GM21367 (cell line): ENCODE data around the gene CSRNP3.

ENCODE experiments used
- ATAC-seq: cut with Tn5 transposase; IDR thresholded peaks from one replicate; pipeline ENCODE4 v1.9.1; 2021; ENCODE audit not compliant: unreplicated experiment

CSRNP3 gene

DNA sequence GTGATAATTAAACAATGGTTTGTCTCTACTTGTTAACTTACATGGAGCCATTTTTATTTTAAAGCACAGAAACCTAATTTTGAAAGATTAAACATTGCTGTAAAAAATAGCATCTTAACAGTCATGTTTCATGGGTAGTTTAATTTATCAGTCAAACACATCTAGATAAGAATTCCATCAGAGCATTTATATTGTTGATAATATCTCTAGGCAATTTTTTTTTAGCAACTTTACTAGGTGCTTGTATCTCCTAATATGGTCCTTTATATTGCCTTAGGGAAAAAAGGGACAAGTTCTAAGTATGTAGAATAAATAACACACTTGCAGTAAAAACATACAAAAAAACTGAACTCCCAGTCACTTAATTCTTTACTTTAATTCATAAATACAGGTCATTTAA lies 863 bp downstream of the CSRNP3 start:
- no peak for ATAC-seq

DNA sequence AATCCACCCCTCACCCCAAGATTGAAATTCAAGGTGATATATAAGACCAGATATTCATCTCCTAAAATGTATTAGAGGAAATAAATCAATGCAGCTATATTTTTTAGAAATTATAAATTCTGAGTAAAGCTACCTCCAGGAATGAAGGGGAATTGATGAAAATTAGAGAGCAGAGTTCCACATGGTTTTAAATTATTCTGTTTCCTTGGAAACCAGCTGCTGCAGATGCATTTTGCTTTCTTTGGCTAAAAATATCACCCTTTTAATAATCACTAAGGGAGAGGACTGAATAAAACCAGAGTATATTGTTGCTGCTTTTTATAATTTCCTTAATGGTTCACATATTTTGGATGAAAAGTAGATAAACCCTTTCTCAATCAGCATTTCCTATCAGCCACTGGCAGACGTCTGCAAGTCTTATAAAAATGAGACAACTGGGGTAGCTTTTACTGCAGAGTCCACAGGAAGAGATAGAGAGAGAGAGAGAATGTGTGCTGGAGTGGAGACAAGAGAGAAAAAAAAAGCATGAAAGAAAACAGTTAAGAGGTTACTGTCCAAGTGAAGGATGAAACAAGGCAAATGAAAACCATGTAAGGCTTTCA lies 2.0 kb downstream of the CSRNP3 start:
- no peak for ATAC-seq

DNA sequence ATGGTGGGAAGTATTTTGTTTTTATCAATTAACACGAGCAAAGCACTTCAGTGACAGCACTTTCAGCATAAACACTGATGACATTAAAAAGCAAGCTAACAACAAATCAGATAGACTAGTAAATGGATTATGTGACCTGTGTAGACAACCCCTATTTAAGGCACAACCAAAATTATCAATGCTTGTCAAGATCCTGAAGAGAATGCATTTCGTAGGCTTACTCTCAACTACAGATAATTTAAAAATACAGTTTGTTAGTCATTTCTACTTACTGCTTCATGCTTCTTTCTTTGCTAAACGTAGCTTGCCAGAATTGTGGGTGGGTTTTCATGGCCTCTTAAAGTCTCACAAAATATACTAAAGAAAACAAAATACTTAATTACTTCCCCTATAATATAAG lies 3.4 kb downstream of the CSRNP3 start:
- no peak for ATAC-seq

DNA sequence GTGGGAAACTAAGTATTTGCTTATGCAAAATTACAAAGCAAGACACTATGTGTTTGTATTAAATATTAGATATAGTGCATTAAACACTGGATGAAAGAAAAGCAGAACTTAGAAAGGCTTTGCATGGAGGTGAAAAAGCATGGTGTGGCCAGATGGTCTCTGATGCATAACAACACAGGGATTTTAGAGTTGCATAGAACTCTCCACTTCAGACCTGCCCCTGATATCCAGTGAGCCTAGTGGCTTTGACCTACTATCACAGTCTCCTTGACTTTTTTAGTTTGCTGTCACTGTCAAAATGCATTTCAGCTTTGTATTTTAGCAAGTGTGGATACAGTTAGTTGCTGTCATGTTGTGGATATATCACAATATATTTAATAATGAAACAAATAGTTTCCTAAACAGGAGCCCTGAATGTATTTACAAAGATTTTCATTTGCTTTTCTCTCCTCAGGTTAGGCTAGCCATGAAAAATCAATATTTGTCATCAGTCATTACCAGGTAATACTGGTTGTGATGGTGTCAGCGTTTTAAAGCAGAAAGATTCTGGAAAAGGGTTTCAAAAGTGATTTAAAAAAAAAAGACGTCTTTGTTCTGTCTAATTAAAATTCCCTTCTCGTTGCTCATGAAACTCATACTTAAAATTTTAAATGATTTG lies 5.2 kb downstream of the CSRNP3 start:
- ATAC-seq = no peak

DNA sequence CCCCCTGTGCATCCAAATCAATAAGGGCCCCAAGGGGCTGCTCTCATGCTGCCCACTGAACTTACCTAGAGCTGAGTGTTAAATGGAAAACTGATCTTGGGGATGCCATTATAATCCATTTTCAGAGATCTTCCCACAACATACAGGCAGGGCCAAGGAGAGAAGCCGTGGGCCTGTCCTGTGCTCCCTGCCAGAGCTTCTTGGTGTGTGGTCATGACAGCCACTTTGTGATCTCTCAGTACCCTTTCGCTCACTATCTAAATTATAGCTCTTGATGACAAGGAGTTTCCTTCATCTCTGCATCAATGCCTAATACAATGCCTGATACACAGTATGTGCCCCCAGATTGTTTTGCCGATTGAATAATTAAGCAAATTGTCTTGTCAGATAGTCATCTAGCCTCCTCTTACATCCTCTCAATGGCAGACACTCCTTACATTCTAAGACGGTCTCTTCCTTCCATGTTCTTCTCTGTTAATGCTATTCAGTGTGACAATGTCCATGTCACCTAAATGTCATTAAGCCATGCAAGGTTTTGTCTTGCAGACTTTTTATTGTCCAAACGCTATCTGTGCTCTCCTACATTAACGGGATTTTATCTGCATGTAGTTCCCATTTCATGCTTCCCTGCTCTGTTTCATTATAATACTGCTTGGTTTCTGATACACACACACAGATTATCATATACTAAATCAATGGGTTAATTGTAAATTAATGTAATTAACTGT lies 5.9 kb downstream of the CSRNP3 start:
- ATAC-seq = no peak

DNA sequence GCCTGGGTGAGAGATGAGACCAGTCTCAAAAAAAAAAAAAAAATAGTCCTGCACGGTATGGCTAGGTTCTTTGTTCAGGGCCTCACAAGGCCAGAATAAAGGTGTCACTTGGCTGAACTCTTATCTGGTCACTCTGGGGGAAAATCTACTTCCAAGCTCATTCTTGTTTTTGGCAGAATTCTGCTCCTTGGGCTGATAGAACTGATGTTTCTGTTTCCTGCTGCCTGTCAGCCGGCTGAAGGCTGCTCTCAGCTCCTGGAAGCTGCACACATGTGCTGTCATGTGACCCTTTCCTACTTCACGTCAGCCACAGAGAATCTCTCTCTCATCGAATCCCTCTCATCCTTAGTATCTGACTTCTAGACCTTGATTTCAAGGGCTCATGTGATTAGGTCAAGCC lies 10.4 kb downstream of the CSRNP3 start:
- ATAC-seq = no peak

DNA sequence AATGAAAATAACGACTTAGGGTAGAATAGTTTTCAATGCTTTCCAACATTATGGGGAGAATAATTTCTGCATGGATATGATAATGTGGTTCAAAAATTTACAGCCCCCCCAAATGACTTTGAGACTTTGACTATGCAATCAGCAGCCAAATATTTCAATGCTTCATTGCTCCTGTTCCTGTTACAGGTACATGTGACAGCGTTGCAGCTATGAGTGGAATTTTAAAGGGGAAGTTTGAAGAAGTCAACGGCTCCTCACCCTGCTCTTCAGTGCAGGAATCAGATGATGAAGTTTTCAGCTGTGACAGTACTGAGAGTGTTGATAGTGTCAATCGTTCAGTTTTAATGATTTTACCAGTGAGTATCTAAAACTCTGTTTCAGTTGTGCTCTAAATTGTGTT lies 25.1 kb downstream of the CSRNP3 start:
- ATAC-seq = no peak

DNA sequence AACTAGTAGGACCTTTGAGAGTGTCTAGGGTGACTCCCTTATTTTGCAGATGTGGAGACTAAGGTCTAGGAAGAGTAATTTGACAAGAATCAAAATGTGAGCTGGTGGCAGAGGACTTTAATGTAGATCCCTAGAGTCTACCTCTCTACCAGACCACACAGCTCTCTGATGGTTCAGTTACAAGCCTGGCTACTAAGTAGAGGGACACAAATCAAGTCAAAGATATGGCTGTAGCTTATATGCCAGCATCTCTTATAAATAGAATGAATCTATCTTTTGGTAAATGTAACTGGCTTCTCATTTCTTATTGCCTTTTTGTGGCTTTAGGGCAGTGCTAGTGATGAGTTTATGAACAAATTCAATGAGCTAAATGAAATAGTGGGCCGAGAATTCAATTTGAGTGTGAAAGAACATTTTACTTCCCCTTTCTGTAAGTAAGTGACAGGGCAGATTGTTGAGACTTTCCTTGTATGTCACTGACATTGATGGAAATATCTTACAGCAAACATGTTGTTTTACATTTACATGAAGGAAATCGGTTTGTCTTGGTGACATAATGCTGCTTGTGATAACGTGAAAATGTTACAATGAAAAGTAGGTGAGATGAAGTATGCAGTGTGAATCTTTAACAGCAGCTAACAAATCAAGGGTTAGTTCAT lies 28.3 kb downstream of the CSRNP3 start:
- ATAC-seq = no peak

DNA sequence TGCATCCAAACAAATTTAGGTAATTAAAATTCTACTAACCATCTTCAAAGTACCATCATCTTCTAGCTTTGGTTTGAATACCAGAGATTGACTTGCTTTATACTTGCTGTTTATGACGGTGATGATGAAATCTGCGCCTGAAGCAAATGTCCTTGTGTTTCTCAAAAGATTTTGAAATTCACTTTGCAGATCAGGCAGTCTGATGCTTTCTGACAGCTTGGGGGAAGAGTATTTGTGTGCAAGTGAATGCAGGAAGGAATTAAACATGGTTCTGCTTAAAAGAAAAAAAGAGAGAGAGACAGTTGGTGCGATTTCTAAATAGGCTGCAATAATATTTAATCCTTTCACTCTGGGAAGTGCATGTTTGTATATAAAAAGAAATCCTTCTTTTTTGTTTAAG lies 29.6 kb downstream of the CSRNP3 start:
- no peak for ATAC-seq

DNA sequence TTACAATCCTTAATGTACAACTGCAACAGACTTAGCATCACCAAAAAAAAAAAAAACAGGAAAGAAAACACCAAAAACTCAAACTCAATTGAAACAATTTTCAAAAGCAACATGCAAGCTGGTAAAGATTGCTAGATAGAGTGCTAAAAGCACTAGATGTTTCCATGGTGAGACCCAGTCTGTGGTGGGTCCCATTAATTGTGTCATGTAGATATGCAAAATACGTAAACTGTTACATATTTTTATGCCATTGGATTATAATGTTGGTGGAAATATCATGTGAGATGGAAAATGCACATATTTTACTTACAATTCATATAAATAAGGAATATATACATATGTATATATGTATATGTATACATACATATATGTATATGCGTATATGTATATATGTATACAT lies 30.5 kb downstream of the CSRNP3 start:
- ATAC-seq = no peak

DNA sequence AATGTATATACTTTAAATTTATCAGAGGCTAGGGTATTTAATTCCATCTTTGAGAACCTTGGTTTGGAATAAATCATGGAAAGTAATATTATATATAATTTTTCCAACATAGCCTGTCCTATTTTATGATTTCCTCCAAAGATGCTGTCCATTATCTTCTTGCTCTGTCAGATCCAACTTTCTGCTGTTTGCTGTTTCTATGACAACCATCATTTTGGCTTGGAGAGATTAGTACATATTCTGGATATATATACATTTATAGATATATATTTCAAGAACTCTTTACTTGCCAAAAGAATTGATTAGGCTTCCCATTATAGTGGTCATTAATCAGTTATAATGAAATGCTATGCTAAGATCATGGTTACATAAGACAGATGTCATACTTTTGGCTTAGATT lies 31.3 kb downstream of the CSRNP3 start:
- no peak for ATAC-seq

DNA sequence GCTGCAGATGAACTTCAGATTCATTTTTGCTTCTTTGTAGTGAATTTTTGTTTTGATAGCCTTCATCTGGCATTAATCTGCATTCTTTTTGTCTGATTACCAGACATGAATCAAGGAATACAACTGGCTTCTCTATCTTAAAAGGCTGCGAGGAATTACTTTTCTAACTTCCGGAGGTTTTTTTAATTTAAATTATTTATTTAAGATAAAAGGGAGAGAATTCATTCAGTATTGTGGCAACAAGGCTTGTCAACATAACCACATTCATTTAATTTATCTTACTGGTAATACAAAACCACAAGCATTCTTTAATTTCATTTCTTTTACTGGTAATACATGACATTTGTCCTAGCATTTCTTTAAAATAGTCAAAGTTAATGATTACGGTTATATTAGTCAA lies 36.0 kb downstream of the CSRNP3 start:
- no peak for ATAC-seq

DNA sequence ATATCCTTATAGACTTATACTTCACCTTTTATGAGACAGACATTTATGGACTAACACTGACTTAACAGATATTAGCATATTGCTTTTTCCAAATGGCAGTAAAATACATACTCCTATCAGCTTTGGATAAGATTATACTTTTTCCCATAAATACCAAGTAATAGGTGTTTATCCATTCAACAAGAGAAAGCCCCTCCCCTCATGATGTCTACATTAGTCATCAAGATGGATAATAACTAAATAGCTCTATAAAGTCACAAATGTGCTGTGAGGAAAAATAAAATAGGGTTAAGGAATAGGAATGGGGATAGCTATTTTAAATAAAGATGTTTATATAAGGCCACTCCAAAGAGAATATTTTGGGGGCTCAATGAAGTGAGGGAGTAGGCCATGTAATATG lies 39.4 kb downstream of the CSRNP3 start:
- no peak for ATAC-seq

DNA sequence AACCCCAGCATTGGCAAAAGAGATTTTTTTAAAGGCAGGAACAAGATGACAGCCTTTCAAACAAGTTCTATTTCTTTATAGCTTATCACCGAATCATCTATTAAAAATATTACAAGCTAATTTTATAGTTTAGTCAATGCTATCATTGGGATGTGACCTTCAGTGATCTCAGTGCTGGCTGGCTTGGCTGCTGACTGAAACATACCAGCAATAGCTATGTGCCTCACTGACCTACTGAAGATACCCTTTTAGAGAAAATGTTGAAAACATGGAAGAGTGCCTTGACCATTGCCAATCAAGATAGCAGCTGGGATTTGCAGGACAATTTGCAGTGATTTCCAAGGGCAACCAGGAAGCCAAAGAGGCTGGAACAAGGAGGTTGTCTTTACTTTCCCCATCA lies 44.0 kb downstream of the CSRNP3 start:
- ATAC-seq = no peak

DNA sequence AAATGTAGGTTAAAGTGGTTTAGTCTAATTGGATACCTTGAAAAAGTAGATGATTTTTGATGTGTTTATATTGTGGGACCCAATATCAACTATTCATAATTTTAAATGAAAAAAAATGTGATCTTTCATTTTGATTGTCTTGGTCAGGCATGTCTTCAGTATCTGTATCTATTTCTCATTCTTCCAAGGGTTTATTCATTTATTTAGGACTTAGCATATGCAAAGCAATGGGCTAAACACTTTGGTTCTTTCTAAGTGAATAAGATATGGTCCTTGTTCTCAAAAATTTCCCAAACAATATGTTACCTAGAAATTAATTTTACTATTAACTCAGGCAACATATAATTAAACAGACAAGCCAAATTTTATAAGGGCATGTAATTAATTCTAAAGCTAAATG lies 49.1 kb downstream of the CSRNP3 start:
- no peak for ATAC-seq

DNA sequence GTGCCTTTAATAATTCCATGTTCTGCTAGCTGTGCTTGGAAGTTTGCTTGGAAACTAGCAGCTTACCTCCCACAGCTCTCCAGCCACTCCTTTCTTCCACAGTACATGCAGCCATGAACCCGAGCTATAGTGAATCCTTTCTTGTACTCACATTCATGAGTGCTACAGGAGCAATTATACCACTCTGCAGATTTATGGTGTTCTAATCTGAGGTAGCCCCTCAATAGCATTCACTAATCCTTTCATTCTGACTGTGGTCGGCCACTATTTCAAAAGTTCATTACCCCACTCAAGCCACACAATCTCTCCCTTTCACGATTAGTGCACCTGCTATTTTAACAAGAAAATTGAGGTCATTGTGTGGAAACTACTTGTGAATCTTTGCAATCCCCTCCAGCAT lies 53.2 kb downstream of the CSRNP3 start:
- no peak for ATAC-seq

DNA sequence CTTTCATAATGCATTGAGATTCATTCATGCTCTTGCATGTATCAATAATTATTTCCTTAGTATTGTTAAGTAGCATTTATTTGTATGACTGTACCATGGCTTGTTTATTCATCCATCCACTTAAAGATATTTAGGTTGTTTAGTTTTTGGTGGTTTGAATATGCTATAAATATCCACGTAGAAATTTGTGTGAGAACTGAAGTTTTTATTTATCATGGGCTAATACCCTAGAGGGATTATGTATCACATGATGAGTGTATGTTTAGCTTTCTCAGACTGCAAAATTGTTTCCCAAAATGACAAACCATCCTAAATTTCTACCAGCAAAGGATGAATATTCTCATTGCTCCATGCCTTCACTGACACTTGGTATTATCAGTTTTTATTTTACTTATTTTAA lies 55.2 kb downstream of the CSRNP3 start:
- no peak for ATAC-seq

DNA sequence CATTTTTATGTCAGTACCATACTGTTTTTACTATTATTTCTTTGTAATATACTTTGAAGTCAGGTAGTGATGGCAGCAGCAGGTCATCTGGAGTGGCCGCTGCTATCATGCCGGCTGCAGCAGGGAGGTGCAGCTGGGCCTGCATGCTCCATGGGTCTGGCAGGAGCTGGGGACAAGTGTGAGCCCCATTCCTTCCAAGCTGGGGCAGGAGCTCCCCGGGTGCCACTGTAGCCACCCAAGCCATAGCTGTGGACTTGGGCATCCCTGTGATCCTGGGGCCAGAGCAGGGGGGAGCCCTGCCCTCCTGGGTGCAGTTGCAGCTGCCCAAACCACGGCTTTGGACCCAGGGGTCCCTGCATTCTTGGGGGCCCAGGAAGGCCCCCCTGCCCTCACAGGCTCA lies 59.2 kb downstream of the CSRNP3 start:
- no peak for ATAC-seq

DNA sequence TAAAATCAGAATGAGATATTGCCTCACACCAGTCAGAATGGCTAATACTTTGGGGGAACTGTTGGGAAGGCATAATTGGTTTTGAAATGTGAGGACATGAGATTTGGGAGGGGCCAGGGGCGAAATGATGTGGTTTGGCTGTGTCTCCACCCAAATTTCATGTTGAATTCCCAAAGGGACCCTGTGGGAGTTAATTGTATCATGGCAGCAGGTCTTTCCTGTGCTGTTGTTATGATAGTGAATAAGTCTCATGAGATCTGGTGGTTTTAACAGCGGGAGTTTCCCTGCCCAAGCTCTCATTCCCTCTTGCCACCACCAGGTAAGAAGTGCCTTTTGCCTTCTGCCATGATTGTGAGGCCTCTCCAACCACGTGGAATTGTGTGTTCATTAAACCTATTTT lies 59.6 kb downstream of the CSRNP3 start:
- no peak for ATAC-seq

DNA sequence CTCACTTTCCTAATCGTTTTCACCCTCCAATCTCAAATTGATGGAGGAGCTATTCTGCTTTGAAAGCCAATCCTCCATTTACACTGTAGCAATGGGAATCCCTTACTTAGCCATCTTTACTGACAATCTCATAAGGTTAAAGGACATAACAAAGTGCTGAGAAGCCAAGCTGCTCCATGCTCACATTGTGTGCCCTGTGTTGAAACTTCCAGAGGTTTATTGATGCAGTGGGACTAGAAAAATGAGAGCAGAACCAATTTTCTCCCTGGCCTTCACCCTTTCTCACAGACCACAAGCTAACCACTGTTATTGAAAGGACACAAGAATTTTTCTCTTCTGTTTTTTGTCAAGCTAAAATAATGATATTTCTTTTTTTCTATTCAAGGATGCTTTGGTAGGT lies 63.8 kb downstream of the CSRNP3 start:
- ATAC-seq = no peak

DNA sequence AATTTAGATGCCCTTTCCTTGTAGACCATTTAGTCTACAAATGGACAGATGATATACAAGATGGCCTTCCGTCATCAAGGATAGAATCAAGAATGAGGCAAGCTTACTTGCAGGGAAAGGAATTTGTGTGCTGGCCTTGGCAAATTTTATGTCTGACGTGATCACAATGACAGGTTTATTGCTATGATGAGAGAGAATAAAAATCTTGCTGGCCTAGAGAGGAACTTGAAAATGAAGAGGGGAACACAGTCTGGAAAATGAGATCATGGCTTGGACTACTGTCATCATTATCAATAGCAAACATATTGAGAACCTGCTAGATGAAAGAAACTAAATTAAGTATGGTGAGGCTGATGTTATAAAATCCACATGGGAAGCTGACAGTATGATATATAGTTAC lies 66.0 kb downstream of the CSRNP3 start:
- no peak for ATAC-seq

DNA sequence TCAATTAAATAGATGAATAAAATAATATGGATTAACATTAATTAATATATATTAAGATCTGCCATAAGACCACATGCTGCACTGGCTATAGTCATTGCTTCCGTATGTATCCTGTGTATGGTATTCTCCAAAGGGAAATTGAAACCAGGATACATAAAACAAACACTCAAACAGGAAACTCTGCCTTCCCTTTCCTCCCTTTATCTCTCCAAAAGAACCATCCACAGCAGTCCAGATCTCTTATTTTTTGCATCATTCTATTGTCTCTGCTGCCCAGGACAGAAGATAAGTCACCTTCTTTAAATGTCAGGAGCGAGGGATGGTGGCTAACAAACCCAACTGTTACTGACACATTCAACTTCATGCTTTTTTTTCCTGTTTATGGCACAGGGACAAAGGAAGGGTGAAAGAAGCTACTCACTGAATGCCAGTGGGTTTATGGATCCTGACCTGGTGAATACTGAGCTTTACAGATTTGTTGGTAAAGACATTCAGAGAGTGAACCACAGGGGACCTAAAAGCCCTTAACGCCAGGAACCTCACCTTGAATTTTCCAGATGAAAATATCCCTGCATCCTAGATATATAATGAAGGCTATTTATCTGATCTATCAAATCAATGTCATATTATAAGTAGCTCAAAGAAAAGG lies 67.5 kb downstream of the CSRNP3 start:
- ATAC-seq = no peak
